ENCODE measurements around the gene TEP1. TPM values are rescaled to one million over a fixed set of nuclear protein-coding genes. Genes with fewer than 3 reads are reported as not detected.

The TEP1 gene
- total and polyA plus RNA-seq, 2 of the 13 experiments (the other 11 are each of a cell fraction or from before 2014, with no cell fraction given) = 11.0 to 12.8 TPM

DNA sequence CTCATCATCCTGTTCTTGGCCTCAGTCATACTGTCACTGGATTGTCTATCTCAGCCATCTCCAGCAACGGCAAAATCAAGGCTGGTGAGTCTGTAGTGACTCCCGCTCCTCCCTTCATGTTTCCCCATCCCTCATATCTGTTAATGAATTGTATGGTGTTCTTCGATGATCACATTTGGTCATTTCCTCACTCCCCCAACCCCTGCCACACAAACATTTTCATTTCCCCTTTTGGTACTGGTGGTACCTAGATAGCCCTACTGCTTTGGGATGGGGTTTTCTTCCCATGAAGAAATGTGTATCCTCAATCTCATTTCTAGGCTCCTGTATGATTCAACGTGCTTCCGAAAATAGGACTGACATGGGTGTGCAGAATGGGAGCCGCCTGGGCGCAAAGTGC, 25.4 kb upstream of the TEP1 start (continued):
- TF ChIP-seq, protein P1, sequence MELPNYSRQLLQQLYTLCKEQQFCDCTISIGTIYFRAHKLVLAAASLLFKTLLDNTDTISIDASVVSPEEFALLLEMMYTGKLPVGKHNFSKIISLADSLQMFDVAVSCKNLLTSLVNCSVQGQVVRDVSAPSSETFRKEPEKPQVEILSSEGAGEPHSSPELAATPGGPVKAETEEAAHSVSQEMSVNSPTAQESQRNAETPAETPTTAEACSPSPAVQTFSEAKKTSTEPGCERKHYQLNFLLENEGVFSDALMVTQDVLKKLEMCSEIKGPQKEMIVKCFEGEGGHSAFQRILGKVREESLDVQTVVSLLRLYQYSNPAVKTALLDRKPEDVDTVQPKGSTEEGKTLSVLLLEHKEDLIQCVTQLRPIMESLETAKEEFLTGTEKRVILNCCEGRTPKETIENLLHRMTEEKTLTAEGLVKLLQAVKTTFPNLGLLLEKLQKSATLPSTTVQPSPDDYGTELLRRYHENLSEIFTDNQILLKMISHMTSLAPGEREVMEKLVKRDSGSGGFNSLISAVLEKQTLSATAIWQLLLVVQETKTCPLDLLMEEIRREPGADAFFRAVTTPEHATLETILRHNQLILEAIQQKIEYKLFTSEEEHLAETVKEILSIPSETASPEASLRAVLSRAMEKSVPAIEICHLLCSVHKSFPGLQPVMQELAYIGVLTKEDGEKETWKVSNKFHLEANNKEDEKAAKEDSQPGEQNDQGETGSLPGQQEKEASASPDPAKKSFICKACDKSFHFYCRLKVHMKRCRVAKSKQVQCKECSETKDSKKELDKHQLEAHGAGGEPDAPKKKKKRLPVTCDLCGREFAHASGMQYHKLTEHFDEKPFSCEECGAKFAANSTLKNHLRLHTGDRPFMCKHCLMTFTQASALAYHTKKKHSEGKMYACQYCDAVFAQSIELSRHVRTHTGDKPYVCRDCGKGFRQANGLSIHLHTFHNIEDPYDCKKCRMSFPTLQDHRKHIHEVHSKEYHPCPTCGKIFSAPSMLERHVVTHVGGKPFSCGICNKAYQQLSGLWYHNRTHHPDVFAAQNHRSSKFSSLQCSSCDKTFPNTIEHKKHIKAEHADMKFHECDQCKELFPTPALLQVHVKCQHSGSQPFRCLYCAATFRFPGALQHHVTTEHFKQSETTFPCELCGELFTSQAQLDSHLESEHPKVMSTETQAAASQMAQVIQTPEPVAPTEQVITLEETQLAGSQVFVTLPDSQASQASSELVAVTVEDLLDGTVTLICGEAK (IDR thresholded peaks at IDR 0.05) = no peak
- TF ChIP-seq, protein P1 (CRISPR knock-in tag; IDR thresholded peaks at IDR 0.05) = no peak

DNA sequence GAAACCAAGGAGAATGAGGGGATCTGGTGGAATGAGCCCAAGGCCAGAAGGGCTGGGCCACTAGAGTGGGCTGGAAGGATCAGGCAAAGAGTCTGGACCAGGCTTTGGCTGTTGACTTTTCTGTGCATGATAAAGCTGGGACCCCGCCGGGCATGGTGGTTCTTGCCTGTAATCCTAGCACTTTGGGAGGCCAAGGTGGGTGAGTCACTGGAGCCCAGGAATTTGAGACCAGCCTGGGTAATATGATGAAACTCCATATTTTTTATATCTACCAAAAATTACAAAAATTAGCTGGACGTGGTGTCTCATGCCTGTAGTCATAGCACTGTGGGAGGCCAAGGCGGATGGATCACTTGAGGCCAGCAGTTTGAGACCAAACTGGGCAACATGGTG, 23.1 kb upstream of the TEP1 start:
- H3K36me3 ChIP-seq (replicated peaks in 1 of 2; ENCODE audit: control insufficient read depth in 1 of 2, insufficient read depth in 2 of 2, low read length in 2 of 2) = no peaks in the 10 kb centered on the region
- no TSS peak for BruUV-seq (replicated peaks)
- H3K27me3 ChIP-seq (ENCODE audit: control insufficient read depth in 1 of 2, insufficient read depth in 2 of 2, low read length in 2 of 2) = peaks cover 1 to 9% of the 10 kb centered on the region in 2 experiments; a peak in 3 of 5 replicates
- ChIA-PET CTCF (ENCODE audit: low intra/inter-chr PET ratio, low total read pairs) (no interaction called here), POLR2A (interaction anchor here (1.2 kb wide), 1 partner anchor 21 kb away, joined by 3 read pairs; no protein-coding TSS in a partner anchor)
- in situ Hi-C loops (cut with HindIII; ENCODE audit: extremely low pct_ligation_motif_present, low pct_unique_long_range_greater_than_20kb) (no loop called here), intact Hi-C loops (cut with micrococcal nuclease; ENCODE audit: unreplicated experiment) (no loop called here)
- H3K4me1 ChIP-seq (ENCODE audit: insufficient read depth, low read length) = peaks cover 8% of the 10 kb centered on the region; the same call in 1 of the 2 replicates
- H3K9me3 ChIP-seq (ENCODE audit: low read length) = no peaks in the 10 kb centered on the region
- H3K4me2 ChIP-seq (ENCODE audit: low read depth, low read length) = no peak overlapping the region
- WGBS (ENCODE audit: low lambda C conversion rate) = 33% methylated on average over 4 of the region's 4 CpGs
- H3K79me2 ChIP-seq (ENCODE audit: insufficient read depth, low read length) = no peaks in the 10 kb centered on the region
- DNase-seq (ENCODE audit: low spot score) (no peak), ATAC-seq (no peak), FAIRE-seq (no peak)
- 0 out of 4 replicates have a peak, but pooled peaks of 1 of the 2 experiments have one; percentile 1 for TF ChIP-seq MAFK (conservative IDR thresholded peaks at IDR 0.05 in 1 of 2, IDR thresholded peaks at IDR 0.05 in 1 of 2; ENCODE audit: low read length in 2 of 2)
- TF ChIP-seq, protein P2, sequence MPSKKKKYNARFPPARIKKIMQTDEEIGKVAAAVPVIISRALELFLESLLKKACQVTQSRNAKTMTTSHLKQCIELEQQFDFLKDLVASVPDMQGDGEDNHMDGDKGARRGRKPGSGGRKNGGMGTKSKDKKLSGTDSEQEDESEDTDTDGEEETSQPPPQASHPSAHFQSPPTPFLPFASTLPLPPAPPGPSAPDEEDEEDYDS (CRISPR knock-in tag; IDR thresholded peaks at IDR 0.05) = no peak
- no peak overlapping the region for H3K4me3 ChIP-seq (replicated peaks in 1 of 3; ENCODE audit: insufficient read depth in 1 of 3, low read depth in 2 of 3, low read length in 3 of 3)
- no peak overlapping the region for H3K9ac ChIP-seq (ENCODE audit: insufficient read depth, low read depth, low read length)
- no peak overlapping the region for H2AFZ ChIP-seq (ENCODE audit: low read length)
- no peak overlapping the region for H3K27ac ChIP-seq (ENCODE audit: extremely low read length, insufficient read depth, low read length)
- H4K20me1 ChIP-seq (ENCODE audit: insufficient read depth, low read length) = no peaks in the 10 kb centered on the region
